ENCODE measurements around the gene NOS2.
"Not testable (repeated sequence)": the region's sequence is repeated elsewhere in the genome, so short reads cannot be mapped to it uniquely, and the experiment has no call there.

NOS2 gene

DNA sequence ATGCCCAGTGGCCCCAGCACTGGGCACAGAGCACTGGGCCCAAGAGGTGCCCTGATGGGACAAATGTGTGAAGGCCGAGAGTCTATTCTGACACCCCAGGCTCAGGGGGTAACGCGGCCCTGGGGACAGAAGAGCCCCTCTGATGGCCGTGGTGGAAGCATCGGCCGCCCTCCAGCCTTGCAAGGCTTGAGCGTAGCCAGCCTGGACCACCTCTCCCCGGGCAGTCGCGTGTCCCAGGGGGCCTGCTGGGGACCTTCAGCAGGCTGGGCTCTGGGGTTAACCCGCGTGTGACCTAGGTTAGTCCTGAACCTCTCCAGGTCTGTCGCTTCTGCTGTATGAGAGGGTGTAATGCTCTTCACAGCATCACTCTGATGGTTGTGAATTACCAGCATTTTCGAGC lies 40.8 kb downstream of the NOS2 start:
- no peak overlapping the region for H3K27ac ChIP-seq
- no peak for DNase-seq (ENCODE audit: low read depth, low spot score)

- DNase-seq (ENCODE audit: low read depth, low spot score), result no peak
- no peak overlapping the region for H3K27ac ChIP-seq
These were observed 43.6 kb downstream of the NOS2 start for GRCh38 chr17:27756467-27757371.

- no peak overlapping the region for H3K27ac ChIP-seq
- DNase-seq (ENCODE audit: low read depth, low spot score), result no peak
These were observed 44.4 kb downstream of the NOS2 start for GRCh38 chr17:27755706-27756466.

DNA sequence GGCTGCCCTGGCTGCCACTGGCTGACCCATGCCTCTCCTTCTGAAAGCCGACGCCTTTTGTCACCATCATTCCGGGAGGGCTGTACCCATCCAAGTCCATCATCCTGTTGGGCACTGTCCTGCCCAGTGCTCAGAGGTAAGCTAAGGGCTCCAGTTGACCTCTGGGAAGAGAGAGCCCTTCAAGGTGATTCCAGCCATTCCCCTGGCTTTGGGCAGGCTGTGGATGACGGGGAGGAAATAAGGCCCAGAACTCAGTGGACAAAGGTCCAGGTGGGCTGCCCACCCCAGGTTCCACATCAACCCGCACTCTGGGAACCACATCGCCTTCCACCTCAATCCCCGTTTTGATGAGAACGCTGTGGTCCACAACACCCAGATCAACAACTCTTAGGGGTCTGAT lies 45.8 kb downstream of the NOS2 start:
- no peak overlapping the region for H3K27ac ChIP-seq
- no peak for DNase-seq (ENCODE audit: low read depth, low spot score)

DNA sequence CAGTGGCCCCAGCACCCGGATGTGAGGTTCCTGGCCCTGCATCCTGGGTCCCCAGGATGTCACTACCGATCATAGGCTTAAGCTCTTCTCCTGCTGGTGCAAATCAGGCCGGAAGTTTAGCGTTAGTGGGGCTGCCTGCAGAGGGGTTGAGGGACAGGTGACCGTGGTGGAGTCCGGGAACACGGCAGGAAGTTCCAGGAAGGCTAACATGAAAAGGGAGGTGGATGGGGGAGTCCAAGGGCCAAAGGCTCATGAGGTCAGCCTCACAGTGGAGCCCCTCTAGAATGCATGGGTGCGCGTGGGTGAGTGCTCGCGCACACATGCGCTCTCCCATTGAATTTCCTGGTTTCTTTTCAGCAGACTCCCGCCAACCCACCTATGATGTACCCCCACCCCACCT lies 46.6 kb downstream of the NOS2 start:
- not testable (repeated sequence) for DNase-seq (ENCODE audit: low read depth, low spot score); H3K27ac ChIP-seq

DNA sequence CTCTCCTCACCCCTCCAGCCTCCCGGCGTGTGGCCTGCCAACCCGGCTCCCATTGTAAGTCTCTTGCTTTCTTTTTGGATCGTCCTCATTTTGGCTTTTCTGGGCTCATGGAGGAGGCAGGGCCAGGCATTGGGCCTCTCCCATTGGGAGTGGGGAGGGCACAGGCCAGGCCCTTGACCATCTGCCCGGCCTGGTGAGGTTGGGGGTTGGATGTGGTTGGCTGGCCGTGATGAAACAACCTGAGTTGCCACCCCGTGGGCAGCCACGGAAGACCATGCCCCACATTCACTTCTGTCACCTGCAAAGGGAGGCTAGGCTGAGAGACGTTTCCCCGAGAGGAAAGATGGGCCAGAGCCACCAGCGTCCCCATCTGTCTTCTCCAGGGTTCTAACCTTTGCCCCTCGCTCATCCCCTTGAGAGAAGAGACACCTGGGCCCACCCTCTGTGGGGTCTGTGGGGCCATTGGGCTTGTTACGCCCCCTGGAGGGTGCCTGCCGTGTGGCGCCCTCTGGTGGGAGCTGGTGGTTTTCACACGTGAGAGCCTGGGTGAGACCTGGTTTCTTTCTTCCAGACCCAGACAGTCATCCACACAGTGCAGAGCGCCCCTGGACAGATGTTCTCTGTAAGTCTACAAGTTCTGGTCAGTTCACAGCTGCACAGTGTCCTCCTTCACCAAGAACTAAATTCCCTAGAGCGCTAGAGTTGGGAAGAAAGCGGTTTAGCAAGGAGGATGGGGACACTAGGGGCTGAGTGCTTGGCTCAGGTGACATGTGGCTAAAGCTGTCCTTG lies 47.3 kb downstream of the NOS2 start:
- DNase-seq (ENCODE audit: low read depth, low spot score); H3K27ac ChIP-seq: not testable (repeated sequence)

GRCh38 chr17:27751622-27752490 lies 48.5 kb downstream of the NOS2 start:
- H3K27ac ChIP-seq, result no peak overlapping the region
- no peak for DNase-seq (ENCODE audit: low read depth, low spot score)

- DNase-seq (ENCODE audit: low read depth, low spot score), result no peak
- no peak overlapping the region for H3K27ac ChIP-seq
These were observed 49.2 kb downstream of the NOS2 start for GRCh38 chr17:27751166-27751565.

DNA sequence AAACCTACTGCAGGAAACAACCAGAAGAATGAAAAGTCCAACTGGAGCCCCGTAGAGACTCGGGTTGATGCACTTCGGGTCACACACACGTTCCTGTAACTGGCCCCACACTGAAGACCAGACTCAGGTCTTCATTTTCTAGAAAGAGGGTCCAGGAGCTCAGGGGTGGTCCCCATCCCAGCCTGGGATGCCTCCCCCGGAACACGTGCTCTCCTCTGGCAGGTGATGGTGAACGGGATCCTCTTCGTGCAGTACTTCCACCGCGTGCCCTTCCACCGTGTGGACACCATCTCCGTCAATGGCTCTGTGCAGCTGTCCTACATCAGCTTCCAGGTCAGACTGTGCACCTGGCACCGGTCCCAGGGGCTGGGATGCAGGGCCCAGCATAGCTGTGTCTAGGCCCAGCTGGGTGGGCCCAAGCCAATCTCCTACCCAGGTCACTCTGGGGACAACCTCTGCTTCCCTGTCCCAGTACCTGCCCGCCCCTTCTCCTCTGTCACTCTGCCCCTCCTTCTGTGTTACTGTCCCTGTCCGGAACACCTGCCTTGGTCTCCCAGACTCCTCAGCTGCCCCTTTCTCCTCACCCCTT lies 50.7 kb downstream of the NOS2 start:
- DNase-seq (ENCODE audit: low read depth, low spot score); H3K27ac ChIP-seq: not testable (repeated sequence)

DNA sequence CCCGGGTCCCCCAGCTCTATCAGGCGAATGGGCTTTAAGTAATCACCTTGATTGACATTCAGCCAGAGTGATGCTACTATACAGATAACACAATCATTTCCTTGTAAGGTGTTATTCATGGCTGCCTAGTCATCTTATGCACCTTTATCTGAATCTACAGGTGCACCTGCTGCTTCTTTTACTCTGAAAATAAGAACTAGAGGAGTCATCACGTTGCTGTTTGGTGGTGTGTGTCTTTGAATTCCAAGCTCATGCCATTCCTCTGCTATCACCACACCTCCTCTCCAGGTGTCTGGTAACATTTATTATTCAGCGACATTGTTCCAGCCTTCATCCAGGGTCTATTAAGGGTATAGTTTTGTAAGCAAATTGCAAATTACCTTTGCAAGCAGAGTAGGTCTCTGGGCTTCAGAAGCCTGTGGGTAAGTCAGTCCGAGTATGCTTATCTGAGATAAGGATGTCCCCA lies 51.9 kb downstream of the NOS2 start:
- H3K27ac ChIP-seq, result no peak overlapping the region
- DNase-seq (ENCODE audit: low read depth, low spot score), result no peak

- DNase-seq (ENCODE audit: low read depth, low spot score), result no peak
- no peak overlapping the region for H3K27ac ChIP-seq
These were observed 52.6 kb downstream of the NOS2 start for GRCh38 chr17:27747462-27748359.

- DNase-seq (ENCODE audit: low read depth, low spot score), result no peak
- no peak overlapping the region for H3K27ac ChIP-seq
These were observed 53.4 kb downstream of the NOS2 start for GRCh38 chr17:27746881-27747280.

DNA sequence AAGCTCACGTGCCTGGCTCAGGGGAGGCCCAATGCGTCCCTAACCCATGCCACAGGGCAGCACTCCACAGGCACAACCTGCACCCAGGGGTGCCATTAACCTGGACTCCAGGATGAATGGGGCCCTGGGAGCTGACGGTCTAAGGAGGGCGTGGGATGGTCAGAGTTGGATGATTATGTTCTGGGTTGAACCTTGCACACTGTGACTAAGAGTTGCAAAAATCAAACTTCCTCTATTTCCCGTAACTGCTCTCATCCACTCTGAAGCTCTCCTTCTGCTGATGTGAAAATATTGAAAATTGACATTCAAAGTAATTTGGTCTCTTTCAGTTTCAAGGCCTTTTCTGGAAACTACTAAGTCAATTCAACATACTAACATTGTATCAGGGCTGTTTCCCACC lies 54.0 kb downstream of the NOS2 start:
- not testable (repeated sequence) for DNase-seq (ENCODE audit: low read depth, low spot score); H3K27ac ChIP-seq

GRCh38 chr17:27745207-27745830 lies 55.0 kb downstream of the NOS2 start:
- DNase-seq (ENCODE audit: low read depth, low spot score); H3K27ac ChIP-seq: not testable (repeated sequence)

GRCh38 chr17:27743281-27743885 lies 56.9 kb downstream of the NOS2 start:
- DNase-seq (ENCODE audit: low read depth, low spot score), result no peak
- H3K27ac ChIP-seq, result no peak overlapping the region

GRCh38 chr17:27741971-27742575 lies 58.3 kb downstream of the NOS2 start:
- H3K27ac ChIP-seq, result no peak overlapping the region
- no peak for DNase-seq (ENCODE audit: low read depth, low spot score)

- no peak overlapping the region for H3K27ac ChIP-seq
- DNase-seq (ENCODE audit: low read depth, low spot score), result no peak
These were observed 58.9 kb downstream of the NOS2 start for GRCh38 chr17:27741361-27741861.

All from epithelial cell of prostate (primary cell).